HepG2 (cell line): ENCODE results near the gene OPN5. TPM values are rescaled to one million over a fixed set of nuclear protein-coding genes. Genes with fewer than 3 reads are reported as not detected.

ENCODE experiments used
- ATM ChIP-seq: fragments of 450-650 bp; IDR thresholded peaks from 2 replicates; pipeline ENCODE4 v1.7.1; 2017; ENCODE audit warnings: mild to moderate bottlenecking, borderline replicate concordance
- CEBPB ChIP-seq: IDR thresholded peaks from 2 replicates; pipeline ENCODE4 v1.6.1; 2011; ENCODE audit warnings: low read depth, low read length, improper control_type of control experiment, borderline replicate concordance
- DMAP1 ChIP-seq: IDR thresholded peaks from 2 replicates; pipeline ENCODE4 v1.6.1; 2016
- EP300 ChIP-seq, 3 experiments: sonication (generic) in 1 of 3; formaldehyde crosslinking in 1 of 3; IDR thresholded peaks; 2 replicates each; pipeline versions ENCODE4 v1.5.1 to v1.6.1; 2011 to 2020; ENCODE audit warnings: low read depth in 2 of 3, low read length in 2 of 3, borderline replicate concordance in 1 of 3, improper control_type of control experiment in 1 of 3, mild to moderate bottlenecking in 1 of 3, missing genetic modification reagents in 1 of 3, moderate library complexity in 1 of 3
- FIP1L1 ChIP-seq: fragments of 200-400 bp; formaldehyde crosslinking; IDR thresholded peaks from 2 replicates; pipeline ENCODE4 v1.6.1; 2018; ENCODE audit warnings: low read depth, mild to moderate bottlenecking, low read length, moderate library complexity, borderline replicate concordance; ENCODE audit not compliant: insufficient read depth
- GPN1 ChIP-seq: sonication (generic); formaldehyde crosslinking; IDR thresholded peaks from 2 replicates; pipeline ENCODE4 v1.5.1; 2020; ENCODE audit warnings: missing genetic modification reagents, borderline replicate concordance
- HDAC6 ChIP-seq: fragments of 200-600 bp; sonication (generic); IDR thresholded peaks from 2 replicates; pipeline ENCODE4 v1.7.0; 2017; ENCODE audit warnings: mild to moderate bottlenecking, antibody characterized with exemption, low read length, low read depth
- IKZF4 ChIP-seq: sonication (generic); formaldehyde crosslinking; IDR thresholded peaks from 2 replicates; pipeline ENCODE4 v1.5.1; 2020; ENCODE audit warnings: borderline replicate concordance, mild to moderate bottlenecking, low read depth, missing genetic modification reagents; ENCODE audit errors: not compliant biosample characterization
- LCORL ChIP-seq, 2 experiments: fragments of 450-650 bp in 1 of 2; sonication (generic) in 1 of 2; formaldehyde crosslinking in 1 of 2; IDR thresholded peaks; 2 replicates each; pipeline versions ENCODE4 v1.5.0 to v1.6.1; 2017 to 2020; ENCODE audit warnings: antibody characterized with exemption in 1 of 2, missing genetic modification reagents in 1 of 2
- MAFG ChIP-seq: sonication (generic); formaldehyde crosslinking; IDR thresholded peaks from 2 replicates; pipeline ENCODE4 v1.5.1; 2020; ENCODE audit warnings: mild to moderate bottlenecking, missing genetic modification reagents
- MIXL1 ChIP-seq: IDR thresholded peaks from 2 replicates; pipeline ENCODE4 v1.6.1; 2016
- MYC ChIP-seq: sonication (generic); formaldehyde crosslinking; IDR thresholded peaks from 2 replicates; pipeline ENCODE4 v1.9.0; 2021; ENCODE audit warnings: missing genetic modification reagents, borderline replicate concordance
- TBL1XR1 ChIP-seq: fragments of 150-350 bp; IDR thresholded peaks from 2 replicates; pipeline ENCODE4 v1.6.1; 2014; ENCODE audit warnings: borderline replicate concordance, low read length; ENCODE audit not compliant: partially characterized antibody
- THRA ChIP-seq: sonication (generic); formaldehyde crosslinking; IDR thresholded peaks from 2 replicates; pipeline ENCODE4 v1.4.0; 2020; ENCODE audit warnings: missing genetic modification reagents, borderline replicate concordance
- TIGD3 ChIP-seq: sonication (generic); formaldehyde crosslinking; IDR thresholded peaks from 2 replicates; pipeline ENCODE4 v1.5.1; 2020; ENCODE audit warnings: mild to moderate bottlenecking, missing genetic modification reagents, borderline replicate concordance
- YEATS2 ChIP-seq: sonication (generic); formaldehyde crosslinking; IDR thresholded peaks from 2 replicates; pipeline ENCODE4 v1.4.0; 2020; ENCODE audit warnings: missing genetic modification reagents, borderline replicate concordance
- ZBTB7A ChIP-seq: sonication (generic); formaldehyde crosslinking; IDR thresholded peaks from 2 replicates; pipeline ENCODE4 v1.8.0; 2022; ENCODE audit warnings: mild to moderate bottlenecking, missing genetic modification reagents
- ZIK1 ChIP-seq: sonication (generic); formaldehyde crosslinking; IDR thresholded peaks from 2 replicates; pipeline ENCODE4 v1.5.0; 2020; ENCODE audit warnings: mild to moderate bottlenecking, low read depth, missing genetic modification reagents, borderline replicate concordance
- ZMYM2 ChIP-seq: sonication (generic); formaldehyde crosslinking; IDR thresholded peaks from 2 replicates; pipeline ENCODE4 v1.8.0; 2022; ENCODE audit warnings: mild to moderate bottlenecking, missing genetic modification reagents
- ZNF235 ChIP-seq: sonication (generic); formaldehyde crosslinking; IDR thresholded peaks from 2 replicates; pipeline ENCODE4 v1.8.1; 2023; ENCODE audit warnings: mild to moderate bottlenecking, missing genetic modification reagents, borderline replicate concordance
- ZNF660 ChIP-seq: sonication (generic); formaldehyde crosslinking; IDR thresholded peaks from 2 replicates; pipeline ENCODE4 v1.5.1; 2020; ENCODE audit warnings: mild to moderate bottlenecking, low read depth, missing genetic modification reagents, borderline replicate concordance
- ZNF703 ChIP-seq: sonication (generic); formaldehyde crosslinking; IDR thresholded peaks from 2 replicates; pipeline ENCODE4 v1.5.1; 2020; ENCODE audit warnings: missing genetic modification reagents, mild to moderate bottlenecking, moderate library complexity, borderline replicate concordance
- polyA plus RNA-seq, 8 experiments: library from polyadenylated mRNA; depleted of rRNA in 3 of 8; stranded (reverse) in 7 of 8; unstranded in 1 of 8; fragments of >200 nt; fragmentation: Illumina TruSeq in 4 of 8; extraction: Trizol in 4 of 8; gene quantifications; 2 replicates each; pipeline versions ENCODE4 v1.2.1 to v1.2.3, GENCODE V29; 2011 to 2016; ENCODE audit warnings: low read depth in 4 of 8, missing spikeins in 1 of 8, mixed read lengths in 1 of 8; ENCODE audit not compliant: insufficient read depth in 1 of 8
- total RNA-seq, 5 experiments: library from RNA; depleted of rRNA; stranded (reverse); fragments of >200 nt; fragmentation: Illumina TruSeq; extraction: Trizol; gene quantifications; 2 replicates each; pipeline ENCODE4 v1.2.3, GENCODE V29; 2016; ENCODE audit warnings: low read depth in 1 of 5
- TF ChIP-seq, protein P1 (sequence below): sonication (generic); formaldehyde crosslinking; IDR thresholded peaks from 2 replicates; pipeline ENCODE4 v1.5.0; 2020; ENCODE audit warnings: mild to moderate bottlenecking, missing genetic modification reagents

Gene OPN5
- total and polyA plus RNA-seq, 2 of the 13 experiments (the other 11 are each of a cell fraction or from before 2014, with no cell fraction given), result not detected

DNA sequence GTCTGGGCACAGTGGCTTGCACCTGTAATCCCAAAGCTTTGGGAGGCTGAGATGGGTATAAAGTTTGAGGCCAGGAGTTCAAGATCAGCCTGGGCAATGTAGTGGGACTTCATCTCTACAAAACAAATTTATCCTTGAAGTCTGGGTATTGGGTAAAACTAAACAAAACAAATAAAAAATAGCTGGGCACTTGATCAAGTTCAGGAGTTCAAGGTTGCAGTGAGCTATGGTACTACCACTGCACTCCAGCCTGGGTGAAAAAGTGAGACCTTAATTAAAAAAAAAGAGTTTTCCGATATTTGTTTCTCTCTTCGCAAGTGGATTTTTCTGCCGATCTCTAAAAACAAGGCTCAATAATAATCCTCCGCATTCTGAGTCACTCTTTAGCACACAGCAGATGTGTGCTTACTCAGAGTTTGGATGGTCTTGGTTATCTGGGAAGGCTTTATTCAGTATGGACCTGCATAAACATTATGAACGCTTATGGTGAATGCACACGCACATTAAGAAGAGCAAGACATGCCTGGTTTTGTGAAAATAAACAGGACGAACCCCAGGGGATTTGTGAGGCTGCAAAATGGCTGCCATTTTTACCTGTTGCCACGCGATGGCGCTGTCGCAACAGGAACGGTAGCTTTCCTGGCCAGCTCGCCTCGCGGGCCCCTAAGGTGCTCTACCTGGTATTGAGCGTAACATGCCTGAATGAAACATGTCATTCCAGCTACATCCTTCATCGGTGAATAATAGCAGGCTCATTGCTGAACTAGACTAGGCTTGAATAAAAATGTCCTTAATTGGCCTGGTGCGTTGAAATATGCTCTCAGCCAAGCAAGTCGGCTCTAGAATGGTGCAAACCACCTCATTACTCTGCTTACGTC, 6.0 kb downstream of the OPN5 start (continued):
- no peak for TF ChIP-seq DMAP1 (CRISPR knock-in tag)
- no peak for TF ChIP-seq CEBPB
- peak; percentile 34; the same call in 1 of the 2 replicates for TF ChIP-seq YEATS2 (CRISPR knock-in tag)
- no peak for TF ChIP-seq ZNF235 (CRISPR knock-in tag)
- TF ChIP-seq ZIK1, result 0 out of 2 replicates have a peak, but pooled peaks have one; percentile 31
- TF ChIP-seq GPN1 (CRISPR knock-in tag), result no peak
- TF ChIP-seq MAFG (CRISPR knock-in tag), result no peak
- TF ChIP-seq TIGD3 (CRISPR knock-in tag), result no peak
- TF ChIP-seq EP300 (IDR thresholded peaks at IDR 0.05; ENCODE audit: low read depth in 2 of 2, low read length in 2 of 2), result no peak
- no peak for TF ChIP-seq EP300 (CRISPR knock-in tag; IDR thresholded peaks at IDR 0.05; ENCODE audit: borderline replicate concordance)
- TF ChIP-seq, protein P1, sequence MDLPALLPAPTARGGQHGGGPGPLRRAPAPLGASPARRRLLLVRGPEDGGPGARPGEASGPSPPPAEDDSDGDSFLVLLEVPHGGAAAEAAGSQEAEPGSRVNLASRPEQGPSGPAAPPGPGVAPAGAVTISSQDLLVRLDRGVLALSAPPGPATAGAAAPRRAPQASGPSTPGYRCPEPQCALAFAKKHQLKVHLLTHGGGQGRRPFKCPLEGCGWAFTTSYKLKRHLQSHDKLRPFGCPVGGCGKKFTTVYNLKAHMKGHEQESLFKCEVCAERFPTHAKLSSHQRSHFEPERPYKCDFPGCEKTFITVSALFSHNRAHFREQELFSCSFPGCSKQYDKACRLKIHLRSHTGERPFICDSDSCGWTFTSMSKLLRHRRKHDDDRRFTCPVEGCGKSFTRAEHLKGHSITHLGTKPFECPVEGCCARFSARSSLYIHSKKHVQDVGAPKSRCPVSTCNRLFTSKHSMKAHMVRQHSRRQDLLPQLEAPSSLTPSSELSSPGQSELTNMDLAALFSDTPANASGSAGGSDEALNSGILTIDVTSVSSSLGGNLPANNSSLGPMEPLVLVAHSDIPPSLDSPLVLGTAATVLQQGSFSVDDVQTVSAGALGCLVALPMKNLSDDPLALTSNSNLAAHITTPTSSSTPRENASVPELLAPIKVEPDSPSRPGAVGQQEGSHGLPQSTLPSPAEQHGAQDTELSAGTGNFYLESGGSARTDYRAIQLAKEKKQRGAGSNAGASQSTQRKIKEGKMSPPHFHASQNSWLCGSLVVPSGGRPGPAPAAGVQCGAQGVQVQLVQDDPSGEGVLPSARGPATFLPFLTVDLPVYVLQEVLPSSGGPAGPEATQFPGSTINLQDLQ (CRISPR knock-in tag), result no peak
- no peak for TF ChIP-seq HDAC6
- no peak for TF ChIP-seq IKZF4 (CRISPR knock-in tag)
- no peak for TF ChIP-seq ZMYM2 (CRISPR knock-in tag)
- TF ChIP-seq LCORL (IDR thresholded peaks at IDR 0.05), result no peak
- TF ChIP-seq LCORL (CRISPR knock-in tag; IDR thresholded peaks at IDR 0.05), result no peak
- no peak for TF ChIP-seq MYC (CRISPR knock-in tag)
- no peak for TF ChIP-seq ZNF660 (CRISPR knock-in tag)
- TF ChIP-seq ZNF703 (CRISPR knock-in tag), result no peak
- TF ChIP-seq THRA (CRISPR knock-in tag), result peak; percentile 36; the same call in 1 of the 2 replicates
- TF ChIP-seq MIXL1 (CRISPR knock-in tag), result 0 out of 2 replicates have a peak, but pooled peaks have one; percentile 14
- no peak for TF ChIP-seq FIP1L1
- no peak for TF ChIP-seq ZBTB7A (CRISPR knock-in tag)
- no peak for TF ChIP-seq TBL1XR1
- no peak for TF ChIP-seq ATM
